Liver (tissue), 3 donors: ENCODE measurements around the gene RAPSN.

Experiments used
- CTCF ChIP-seq: fragments of 150-350 bp; IDR thresholded peaks from 2 replicates; pipeline ENCODE4 v1.5.1; 2017; ENCODE audit warnings: improper control_type of control experiment, low read depth, low read length; ENCODE audit not compliant: missing input control
- EGR1 ChIP-seq, 2 donors: IDR thresholded peaks; 2 replicates each; pipeline ENCODE4 v1.6.1; 2016 to 2018; ENCODE audit warnings: antibody characterized with exemption in 2 of 2, low read depth in 2 of 2
- SP1 ChIP-seq: IDR thresholded peaks from 2 replicates; pipeline ENCODE4 v1.6.1; 2018; ENCODE audit warnings: antibody characterized with exemption, mild to moderate bottlenecking
- donor health status: healthy.
- donor health status: healthy.

GRCh38 chr11:47394322-47395222 lies 54.4 kb downstream of the RAPSN start:
- TF ChIP-seq CTCF, result no peak
- TF ChIP-seq EGR1 (IDR thresholded peaks at IDR 0.05; ENCODE audit: low read depth in 2 of 2), result no peak
- TF ChIP-seq SP1, result peak; percentile 54
